ENCODE results near the gene VPS4B.

DNA sequence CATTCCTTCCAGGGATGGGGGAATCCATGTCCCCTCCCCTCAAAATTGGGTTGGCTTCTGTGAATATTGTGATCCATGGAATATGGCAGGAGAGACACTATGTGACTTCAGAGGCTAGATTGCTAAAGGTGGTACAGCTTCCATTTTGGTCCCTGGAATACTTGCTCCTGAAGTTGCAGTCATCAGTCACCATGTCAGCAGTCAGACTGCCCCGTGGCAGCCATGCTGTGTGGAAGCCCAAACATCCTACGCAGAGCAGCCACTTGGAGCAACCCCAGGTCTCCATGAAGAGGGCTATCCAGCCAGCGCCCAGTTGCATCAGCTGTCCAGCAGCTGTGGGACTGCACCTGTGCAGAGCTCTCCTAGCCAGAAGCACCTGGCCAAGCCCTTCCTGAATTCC is 39.4 kb downstream of the VPS4B start:
- TF ChIP-seq EZH2phosphoT487 (IDR thresholded peaks at IDR 0.05; ENCODE audit: insufficient read depth, low read depth) (no peak), EZH2 (IDR thresholded peaks at IDR 0.05; ENCODE audit: insufficient read depth, poor library complexity, severe bottlenecking) (no peak)
